ENCODE measurements around the gene LRRC41. TPM values are rescaled to one million over a fixed set of nuclear protein-coding genes. Genes with fewer than 3 reads are reported as not detected.
A peak's percentile ranks its signal among the peaks of the same experiment; 100 is the strongest.

The LRRC41 gene
- total and polyA plus RNA-seq, 2 of the 13 experiments (the other 11 are each of a cell fraction or from before 2014, with no cell fraction given): 48.1 to 53.6 TPM

GRCh38 chr1:46340404-46341221 is 37.2 kb upstream of the LRRC41 start, which contains the start of gene NSUN4 (continued):
- peak; percentile 92 for TF ChIP-seq PRDM15 (CRISPR knock-in tag; IDR thresholded peaks at IDR 0.05)
- no peak; the same call in 1 of the 2 replicates for TF ChIP-seq ZNF292 (CRISPR knock-in tag; IDR thresholded peaks at IDR 0.05; ENCODE audit: borderline replicate concordance, low read depth)
- TF ChIP-seq ZKSCAN5 (CRISPR knock-in tag; IDR thresholded peaks at IDR 0.05): no peak
- peak; percentile 83 for TF ChIP-seq MEIS2 (CRISPR knock-in tag; IDR thresholded peaks at IDR 0.05)
- 0 out of 2 replicates have a peak, but pooled peaks have one; percentile 38 for TF ChIP-seq DDIT3 (CRISPR knock-in tag; IDR thresholded peaks at IDR 0.05)
- peak; percentile 22; the same call in 1 of the 2 replicates for TF ChIP-seq ZBTB2 (CRISPR knock-in tag; IDR thresholded peaks at IDR 0.05; ENCODE audit: low read depth)
- peak; percentile 83 for TF ChIP-seq ZMYM4 (CRISPR knock-in tag; IDR thresholded peaks at IDR 0.05)
- TF ChIP-seq MTA3 (CRISPR knock-in tag; IDR thresholded peaks at IDR 0.05): no peak
- TF ChIP-seq UBTF (CRISPR knock-in tag; IDR thresholded peaks at IDR 0.05): peak; percentile 75
- no peak for TF ChIP-seq NR1H2 (CRISPR knock-in tag; IDR thresholded peaks at IDR 0.05; ENCODE audit: borderline replicate concordance, low read depth)
- no peak for TF ChIP-seq MAFK (conservative IDR thresholded peaks at IDR 0.05 in 1 of 2, IDR thresholded peaks at IDR 0.05 in 1 of 2; ENCODE audit: low read length in 2 of 2)
- peak; percentile 20; the same call in 1 of the 2 replicates for TF ChIP-seq HNF4G (IDR thresholded peaks at IDR 0.05; ENCODE audit: borderline replicate concordance, low read depth, low read length)
- no peak; the same call in 1 of the 2 replicates for TF ChIP-seq HNF4G (CRISPR knock-in tag; IDR thresholded peaks at IDR 0.05; ENCODE audit: borderline replicate concordance, low read depth)
- peak; percentile 79; the same call in 1 of the 2 replicates for TF ChIP-seq ZFP91 (CRISPR knock-in tag; IDR thresholded peaks at IDR 0.05; ENCODE audit: borderline replicate concordance)
- no peak for TF ChIP-seq TIGD3 (CRISPR knock-in tag; IDR thresholded peaks at IDR 0.05; ENCODE audit: borderline replicate concordance)
- TF ChIP-seq TOPORS (CRISPR knock-in tag; IDR thresholded peaks at IDR 0.05): peak; percentile 58; the same call in 1 of the 2 replicates
